Muscle of back (tissue), 11 donors: ENCODE measurements around the gene DRAXIN. TPM values are rescaled to one million over a fixed set of nuclear protein-coding genes. Genes with fewer than 3 reads are reported as not detected.

Source experiments
- DNase-seq, 3 donors: peaks; one replicate each; pipeline versions ENCODE4 v3.0.0 to v3.0.0-alpha.2; 2013
- polyA plus RNA-seq, 10 donors: library from polyadenylated mRNA; unstranded; fragments of 120-200 nt; gene quantifications; one replicate each; pipeline ENCODE4 v1.2.1, GENCODE V29; 2013; ENCODE audit not compliant: insufficient read length in 10 of 10

Gene DRAXIN
- polyA plus RNA-seq, 10 donors: 0.22 to 0.53 (median 0.36) TPM

GRCh38 chr1:11735854-11736745 is 44.6 kb downstream of the DRAXIN start, which contains the start of gene AGTRAP:
AGTRAP (plus strand) TSS chr1:11736136; CDS start chr1:11736209, 73 bp downstream.
- DNase-seq: peak; percentile 93 to 99 (median 98)

DNA sequence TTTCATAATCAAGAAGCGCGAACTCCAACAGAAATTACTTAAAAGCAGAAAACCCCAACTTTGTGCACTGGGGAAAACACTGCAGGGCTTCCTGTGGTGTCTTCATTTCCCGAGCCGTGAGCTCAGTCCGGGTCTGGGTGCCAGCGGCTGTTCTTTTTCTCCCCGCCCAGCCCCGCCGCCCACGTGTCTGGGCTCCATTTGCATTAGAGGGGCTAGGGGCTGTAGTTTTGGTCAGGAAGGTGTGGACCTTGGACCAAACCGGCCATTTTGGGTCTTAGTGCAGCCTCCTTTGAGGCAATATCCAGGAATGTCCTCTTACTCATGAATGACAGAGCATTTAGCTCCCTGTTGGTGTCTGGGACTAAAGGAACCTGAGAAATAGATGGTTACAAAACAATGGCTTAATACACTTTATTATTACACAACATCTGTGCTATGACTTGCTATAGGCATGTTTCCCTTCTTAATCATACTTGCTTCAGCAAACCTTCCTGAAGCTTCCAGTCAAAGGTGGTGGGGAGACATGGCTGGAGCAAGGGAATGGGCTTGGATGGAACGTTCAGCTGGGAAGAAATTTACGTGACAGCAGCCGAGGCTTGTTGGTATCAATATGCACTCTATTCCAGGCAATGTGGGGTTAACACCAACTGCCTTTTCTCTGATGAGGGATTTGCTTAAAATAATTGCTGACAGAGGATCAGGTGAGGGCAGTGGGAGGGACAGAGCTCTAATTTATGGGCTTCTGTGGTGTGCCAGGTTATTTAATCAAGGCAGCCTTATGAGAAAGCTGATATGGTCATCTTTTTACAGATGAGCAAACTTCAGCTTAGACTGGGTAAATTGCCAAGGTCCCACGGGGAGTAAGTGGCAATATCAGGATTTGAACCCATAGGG is 45.5 kb downstream of the DRAXIN start:
- DNase-seq: peak; percentile 33 to 79 (median 56)

GRCh38 chr1:11738096-11738495 is 46.6 kb downstream of the DRAXIN start:
- DNase-seq: no peak

GRCh38 chr1:11738783-11739182 is 47.3 kb downstream of the DRAXIN start:
- no peak for DNase-seq

DNA sequence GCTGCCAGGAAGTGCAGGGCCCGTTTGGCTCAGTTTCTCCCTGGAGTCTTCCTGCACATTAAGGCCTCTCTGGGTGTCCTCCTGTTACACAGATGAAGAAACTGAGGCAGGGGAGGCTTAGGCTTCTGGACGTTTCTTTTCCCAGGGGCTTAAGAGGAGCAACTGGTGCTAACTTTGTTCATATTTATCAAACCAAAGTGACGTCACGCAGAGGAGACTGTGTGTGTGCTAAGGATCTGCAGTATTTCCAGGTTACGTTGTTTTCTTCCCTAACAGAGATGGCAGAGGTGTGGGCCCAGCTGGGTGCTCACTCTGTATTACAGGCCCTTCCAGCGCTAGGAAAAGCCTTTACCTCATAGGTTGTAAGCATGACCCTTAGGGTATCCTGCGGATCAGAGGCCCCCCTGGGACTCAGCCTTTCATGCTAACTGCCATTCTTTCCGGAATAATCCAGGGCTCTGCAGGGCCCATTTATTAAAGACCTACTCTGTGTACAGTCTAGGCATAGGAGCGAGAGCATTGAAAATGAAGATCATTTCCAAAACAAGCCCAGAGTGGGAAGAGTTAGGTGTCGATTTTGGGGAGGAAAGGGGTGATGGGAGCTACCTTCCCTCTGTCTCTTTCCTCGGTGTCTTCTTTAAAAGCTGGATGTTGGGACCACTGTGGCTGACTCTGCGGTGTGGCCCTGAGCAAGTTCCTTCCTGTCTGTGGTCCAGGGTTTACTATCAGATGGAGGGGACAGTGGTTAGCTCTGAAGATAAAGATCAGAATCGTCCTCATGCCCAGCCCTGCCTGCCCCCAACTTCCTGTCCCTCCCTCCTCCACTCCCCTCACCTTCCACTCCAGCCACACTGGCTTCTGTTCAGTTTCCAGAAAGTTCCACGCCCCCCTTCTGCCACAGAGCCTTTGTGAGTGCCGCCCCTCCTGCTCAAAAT is 49.0 kb downstream of the DRAXIN start:
- DNase-seq: no peak

GRCh38 chr1:11741482-11741881 is 50.0 kb downstream of the DRAXIN start:
- no peak for DNase-seq

- DNase-seq: no peak
Observed at GRCh38 chr1:11741919-11742558, 50.5 kb downstream of the DRAXIN start.

GRCh38 chr1:11744287-11744686 is 52.8 kb downstream of the DRAXIN start:
- DNase-seq: no peak

DNA sequence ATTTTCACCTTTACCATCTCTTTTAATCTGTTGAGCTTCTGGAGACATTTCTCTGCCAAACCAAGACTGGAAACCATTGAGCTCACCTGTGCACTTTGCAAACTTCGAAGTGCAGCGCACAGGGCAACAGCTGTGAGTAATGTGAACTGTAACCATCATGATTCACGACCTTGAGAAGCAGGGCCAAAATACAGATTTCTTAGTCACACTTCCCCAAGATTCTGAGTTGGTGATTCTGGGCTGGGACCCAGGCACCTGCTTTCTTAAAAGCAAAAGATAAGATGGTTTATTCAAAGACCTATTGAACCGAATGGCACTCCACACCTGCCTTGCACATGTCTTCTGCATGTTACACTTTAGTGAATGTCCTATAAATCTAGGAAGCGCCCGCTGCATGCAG is 54.6 kb downstream of the DRAXIN start:
- DNase-seq: no peak

DNA sequence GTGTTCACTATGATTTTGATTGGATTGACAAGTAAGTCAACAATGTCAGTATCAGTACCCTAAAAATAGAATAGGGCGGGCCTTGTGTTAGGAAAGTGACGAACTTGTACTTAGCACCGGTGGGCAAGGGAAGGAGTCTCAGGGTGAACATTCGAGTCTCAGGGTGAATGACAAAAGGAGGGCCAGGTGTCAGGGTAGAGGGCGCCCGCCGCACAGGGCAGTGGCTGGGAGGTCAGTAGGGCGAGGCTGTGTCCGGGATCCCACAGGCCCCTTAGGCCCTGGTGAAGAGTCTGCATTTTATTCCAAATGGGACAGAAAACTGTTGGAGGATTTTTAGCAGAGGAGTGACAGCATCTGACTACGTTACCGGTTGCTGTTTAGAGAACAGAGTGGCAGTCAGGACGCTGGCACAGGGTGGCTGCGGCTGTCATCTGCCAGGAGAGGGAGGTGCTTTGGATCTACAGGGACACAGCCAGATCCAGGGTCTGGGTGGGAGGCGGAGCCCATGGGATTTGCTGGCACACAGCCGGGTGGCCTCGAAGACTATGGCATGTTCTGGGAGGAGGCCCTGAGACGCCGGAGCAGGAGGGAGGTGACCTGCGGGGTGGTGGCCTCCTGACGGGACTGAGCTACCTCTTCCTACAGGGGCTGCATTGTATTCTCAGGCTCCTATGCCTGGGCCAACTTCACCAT is 55.4 kb downstream of the DRAXIN start:
- no peak for DNase-seq

- no peak for DNase-seq
Observed at GRCh38 chr1:11748294-11749202, 57.0 kb downstream of the DRAXIN start.

DNA sequence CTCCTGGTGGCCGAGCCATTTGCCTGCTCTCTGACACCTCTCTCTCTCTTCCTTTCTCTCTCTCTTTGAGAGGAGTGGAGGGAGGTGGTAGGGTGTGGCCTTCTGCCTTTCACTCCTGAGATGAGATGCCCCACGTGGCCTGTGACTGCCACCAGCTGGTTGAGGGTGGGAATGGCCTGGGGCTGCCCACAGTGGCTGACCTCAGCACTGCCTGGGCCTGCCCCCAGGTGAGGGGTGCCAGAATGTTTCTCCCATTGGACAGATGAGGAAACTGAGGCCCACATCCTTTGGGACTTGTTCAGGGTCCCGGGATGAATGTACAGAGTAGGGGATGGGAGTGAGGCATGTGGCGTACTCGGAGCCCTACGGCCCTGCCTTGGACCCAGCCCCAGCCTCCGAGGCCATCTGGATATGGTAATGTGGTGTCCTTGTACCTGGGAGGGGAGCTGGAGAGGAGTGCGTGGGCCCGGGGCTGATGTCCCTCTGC is 57.7 kb downstream of the DRAXIN start:
- DNase-seq: no peak

GRCh38 chr1:11749996-11750395 is 58.5 kb downstream of the DRAXIN start:
- DNase-seq: no peak

DNA sequence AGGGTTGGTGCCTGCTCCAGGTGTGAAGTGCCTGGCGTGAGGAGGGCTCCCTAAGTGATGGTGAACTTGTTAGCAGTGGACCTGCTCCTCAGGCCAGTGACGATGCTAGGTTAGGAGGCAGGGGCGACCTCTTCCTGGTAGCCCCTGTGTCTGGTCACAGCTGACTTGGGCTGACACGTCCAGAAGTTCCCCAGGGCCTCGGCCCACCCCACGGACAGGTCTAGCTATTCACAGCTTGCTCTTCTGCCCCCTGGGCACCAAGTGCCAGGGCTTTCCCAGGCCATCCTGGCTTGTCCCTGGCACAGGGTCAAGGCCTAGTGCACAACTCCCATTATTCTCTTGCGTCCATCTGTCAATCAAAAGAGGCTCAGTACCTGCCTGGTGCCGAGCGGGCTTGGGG is 59.6 kb downstream of the DRAXIN start:
- no peak for DNase-seq

DNA sequence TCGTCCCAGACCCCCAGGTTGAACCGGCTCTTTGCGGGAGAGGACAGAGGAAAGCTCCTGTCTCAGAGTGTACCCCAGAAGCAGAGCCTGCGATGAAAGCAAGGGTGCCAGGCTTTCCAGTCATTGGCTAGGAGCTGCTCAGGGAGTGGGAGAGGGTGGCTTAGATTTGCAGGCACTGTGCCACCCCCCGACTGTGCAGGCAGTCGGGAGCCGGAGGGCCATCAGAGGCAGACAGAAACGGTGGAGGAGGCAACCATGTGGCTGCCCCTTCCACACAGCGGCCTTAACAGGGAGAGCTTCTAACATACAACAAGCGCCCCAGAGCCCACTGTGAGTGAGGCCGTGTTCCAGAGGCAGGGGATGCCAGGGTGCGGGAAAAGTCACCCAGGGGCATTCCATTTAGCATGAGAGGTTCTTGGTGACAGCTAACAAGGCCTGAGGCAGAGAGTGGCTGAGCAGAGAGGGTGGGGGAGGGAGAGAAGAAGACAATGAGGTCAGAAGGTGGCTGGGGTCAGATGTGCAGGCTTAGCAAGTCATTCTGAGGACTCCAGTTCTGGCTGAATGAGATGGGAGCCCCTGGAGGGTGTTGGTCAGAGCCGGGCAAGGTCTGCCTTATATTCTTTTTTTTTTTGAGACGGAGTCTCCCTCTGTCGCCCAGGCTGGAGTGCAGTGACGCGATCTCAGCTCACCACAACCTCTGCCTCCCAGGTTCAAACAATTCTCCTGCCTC is 61.0 kb downstream of the DRAXIN start:
- DNase-seq: no peak

- no peak for DNase-seq
Observed at GRCh38 chr1:11753555-11754208, 62.2 kb downstream of the DRAXIN start.

DNA sequence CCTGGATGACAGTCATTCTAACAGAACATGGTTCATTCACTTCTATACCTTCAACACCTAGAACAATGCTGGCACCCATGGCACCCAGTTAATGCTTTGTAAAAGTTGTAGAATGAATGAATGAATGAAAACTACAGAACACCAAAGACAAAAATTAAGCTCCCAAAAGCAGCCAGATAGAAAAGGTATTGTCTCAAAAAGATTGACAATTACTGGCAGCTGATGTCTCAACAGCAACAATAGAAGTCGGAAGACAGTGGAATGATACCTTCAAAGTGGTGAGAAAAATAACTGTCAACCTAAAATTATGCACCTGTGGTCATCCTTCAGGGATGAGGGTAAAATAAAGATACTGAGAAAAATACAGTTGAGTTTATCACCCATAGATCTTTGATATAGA is 65.5 kb downstream of the DRAXIN start:
- DNase-seq: no peak

GRCh38 chr1:11759791-11760190 is 68.3 kb downstream of the DRAXIN start:
- no peak for DNase-seq
